Neural progenitor cell (in vitro differentiated cells): ENCODE results near the gene PTH2R. TPM values are rescaled to one million over a fixed set of nuclear protein-coding genes. Genes with fewer than 3 reads are reported as not detected.
"Not testable (repeated sequence)": the region's sequence is repeated elsewhere in the genome, so short reads cannot be mapped to it uniquely, and the experiment has no call there.

ENCODE experiments used
- DNase-seq: peaks from one replicate; pipeline ENCODE4 v3.0.0-alpha.2; 2016; ENCODE audit warnings: low spot score
- H2AFZ ChIP-seq: fragments of 200-600 bp; sonication (generic); replicated peaks from 2 replicates; pipeline ENCODE4 v1.6.1; 2016; ENCODE audit warnings: antibody characterized with exemption
- H3F3A ChIP-seq: fragments of 200-600 bp; sonication (generic); 2 replicates; pipeline ENCODE4 v1.6.1; 2016; ENCODE audit warnings: antibody characterized with exemption, low read depth
- H3K27ac ChIP-seq: fragments of 200-600 bp; sonication (generic); 2 replicates; pipeline ENCODE4 v1.5.1; 2016; ENCODE audit warnings: mild to moderate bottlenecking
- H3K27me3 ChIP-seq: fragments of 200-600 bp; sonication (generic); 2 replicates; pipeline ENCODE4 v1.6.1; 2016; ENCODE audit warnings: mild to moderate bottlenecking, moderate library complexity
- H3K36me3 ChIP-seq: fragments of 200-600 bp; sonication (generic); 2 replicates; pipeline ENCODE4 v1.5.1; 2016
- H3K4me1 ChIP-seq: fragments of 200-600 bp; sonication (generic); 2 replicates; pipeline ENCODE4 v1.6.1; 2016; ENCODE audit warnings: mixed run types
- H3K4me2 ChIP-seq: fragments of 200-600 bp; sonication (generic); 2 replicates; pipeline ENCODE4 v1.6.1; 2016
- H3K4me3 ChIP-seq: fragments of 200-600 bp; sonication (generic); 2 replicates; pipeline ENCODE4 v1.5.1; 2016
- H3K79me2 ChIP-seq: fragments of 200-600 bp; sonication (generic); 2 replicates; pipeline ENCODE4 v1.6.1; 2016; ENCODE audit warnings: low read depth
- H3K9ac ChIP-seq: fragments of 200-600 bp; sonication (generic); 2 replicates; pipeline ENCODE4 v1.6.1; 2016
- H3K9me3 ChIP-seq: fragments of 200-600 bp; sonication (generic); 2 replicates; pipeline ENCODE4 v1.5.1; 2016; ENCODE audit warnings: low read depth
- H4K20me1 ChIP-seq: fragments of 200-600 bp; sonication (generic); 2 replicates; pipeline ENCODE4 v1.6.1; 2016; ENCODE audit warnings: low read depth
- H3K27ac Mint-ChIP-seq: 3 replicates; pipeline ENCODE4 v1.8.0; 2021; ENCODE audit warnings: mixed read lengths
- H3K27me3 Mint-ChIP-seq: 2 replicates; pipeline ENCODE4 v1.8.0; 2022; ENCODE audit warnings: low read depth, mild to moderate bottlenecking, inconsistent platforms, moderate library complexity, mixed read lengths; ENCODE audit not compliant: insufficient read depth
- H3K36me3 Mint-ChIP-seq: 3 replicates; pipeline ENCODE4 v1.8.0; 2021; ENCODE audit warnings: mixed read lengths
- H3K4me1 Mint-ChIP-seq: 3 replicates; pipeline ENCODE4 v1.8.0; 2021; ENCODE audit warnings: mixed read lengths
- H3K4me3 Mint-ChIP-seq: 3 replicates; pipeline ENCODE4 v1.8.0; 2021; ENCODE audit warnings: mild to moderate bottlenecking, moderate library complexity, mixed read lengths
- H3K9me3 Mint-ChIP-seq: 3 replicates; pipeline ENCODE4 v1.8.0; 2020; ENCODE audit warnings: mixed read lengths
- CTCF ChIP-seq: fragments of 200-600 bp; sonication (generic); IDR thresholded peaks from 2 replicates; pipeline ENCODE4 v1.5.1; 2017; ENCODE audit warnings: antibody characterized with exemption, mild to moderate bottlenecking
- EZH2 ChIP-seq: fragments of 200-600 bp; sonication (generic); IDR thresholded peaks from 2 replicates; pipeline ENCODE4 v1.6.1; 2017; ENCODE audit warnings: antibody characterized with exemption, mild to moderate bottlenecking, moderate library complexity
- EZH2phosphoT487 ChIP-seq: fragments of 200-600 bp; sonication (generic); IDR thresholded peaks from 2 replicates; pipeline ENCODE4 v1.6.1; 2017; ENCODE audit warnings: antibody characterized with exemption
- total RNA-seq: library from RNA; depleted of rRNA; stranded (reverse); fragments of >200 nt; gene quantifications from 2 replicates; pipeline ENCODE4 v1.2.3, GENCODE V29; 2015; ENCODE audit warnings: low replicate concordance

Gene PTH2R
- total RNA-seq, 1 donor from 2014 or later, result not detected

- TF ChIP-seq EZH2phosphoT487 (no peak), CTCF (no peak), EZH2 (no peak)
- no peaks in the 10 kb centered on the region for H3K27me3 ChIP-seq
- H3K4me2 ChIP-seq, result no peak overlapping the region
- Mint-ChIP-seq H3K27ac (no peak overlapping the region), H3K4me3 (no peak overlapping the region), H3K9me3 (peaks cover 9% of the 10 kb centered on the region), H3K36me3 (no peaks in the 10 kb centered on the region), H3K27me3 (no peaks in the 10 kb centered on the region), H3K4me1 (no peaks in the 10 kb centered on the region)
- no peaks in the 10 kb centered on the region for H3K4me1 ChIP-seq
- H4K20me1 ChIP-seq, result no peaks in the 10 kb centered on the region
- H3K9ac ChIP-seq, result no peak overlapping the region
- H3K9me3 ChIP-seq, result no peaks in the 10 kb centered on the region
- no peaks in the 10 kb centered on the region for H3K36me3 ChIP-seq
- no peak overlapping the region for H3K27ac ChIP-seq
- H3F3A ChIP-seq, result no peaks in the 10 kb centered on the region
- H3K4me3 ChIP-seq, result no peak overlapping the region
- H3K79me2 ChIP-seq, result no peaks in the 10 kb centered on the region
- no peak overlapping the region for H2AFZ ChIP-seq
- DNase-seq, result no peak
Measured at GRCh38 chr2:208466920-208467298, 60.3 kb downstream of the PTH2R start.

- H3K9ac ChIP-seq, result no peak overlapping the region
- no peaks in the 10 kb centered on the region for H3K9me3 ChIP-seq
- no peaks in the 10 kb centered on the region for H3K4me1 ChIP-seq
- peaks cover 13% of the 10 kb centered on the region for H3K9me3 Mint-ChIP-seq
- H3K27me3 ChIP-seq, result no peaks in the 10 kb centered on the region
- H3K79me2 ChIP-seq, result no peaks in the 10 kb centered on the region
- no peak overlapping the region for H2AFZ ChIP-seq
- H3K4me2 ChIP-seq, result no peak overlapping the region
- H3K4me3 ChIP-seq, result no peak overlapping the region
- DNase-seq, result no peak
- H3K27ac Mint-ChIP-seq, result no peak overlapping the region
- no peak overlapping the region for H3K27ac ChIP-seq
- no peaks in the 10 kb centered on the region for H3K27me3 Mint-ChIP-seq
- H3K4me1 Mint-ChIP-seq, result no peaks in the 10 kb centered on the region
- H3K36me3 ChIP-seq, result no peaks in the 10 kb centered on the region
- H3K36me3 Mint-ChIP-seq, result no peaks in the 10 kb centered on the region
- H3K4me3 Mint-ChIP-seq, result no peak overlapping the region
- H4K20me1 ChIP-seq, result no peaks in the 10 kb centered on the region
- H3F3A ChIP-seq, result no peaks in the 10 kb centered on the region
- TF ChIP-seq EZH2, result no peak
- no peak for TF ChIP-seq EZH2phosphoT487
- TF ChIP-seq CTCF, result no peak
Measured at GRCh38 chr2:208467564-208467963, 61.0 kb downstream of the PTH2R start.

- Histone ChIP-seq H2AFZ (no peak overlapping the region), H3K27ac (no peak overlapping the region), H3K9ac (no peak overlapping the region), H3K4me2 (no peak overlapping the region), H4K20me1 (no peaks in the 10 kb centered on the region), H3K27me3 (no peaks in the 10 kb centered on the region), H3K4me3 (no peak overlapping the region), H3K36me3 (no peaks in the 10 kb centered on the region), H3K9me3 (peaks cover 9% of the 10 kb centered on the region), H3K4me1 (no peaks in the 10 kb centered on the region), H3K79me2 (no peaks in the 10 kb centered on the region), H3F3A (no peaks in the 10 kb centered on the region)
- TF ChIP-seq CTCF (no peak), EZH2phosphoT487 (no peak), EZH2 (no peak)
- Mint-ChIP-seq H3K27me3 (peaks cover 3% of the 10 kb centered on the region), H3K36me3 (no peaks in the 10 kb centered on the region), H3K9me3 (peaks cover 8% of the 10 kb centered on the region), H3K4me3 (no peak overlapping the region), H3K27ac (no peak overlapping the region), H3K4me1 (no peaks in the 10 kb centered on the region)
- no peak for DNase-seq
Measured at GRCh38 chr2:208477741-208478140, 71.1 kb downstream of the PTH2R start.

DNA sequence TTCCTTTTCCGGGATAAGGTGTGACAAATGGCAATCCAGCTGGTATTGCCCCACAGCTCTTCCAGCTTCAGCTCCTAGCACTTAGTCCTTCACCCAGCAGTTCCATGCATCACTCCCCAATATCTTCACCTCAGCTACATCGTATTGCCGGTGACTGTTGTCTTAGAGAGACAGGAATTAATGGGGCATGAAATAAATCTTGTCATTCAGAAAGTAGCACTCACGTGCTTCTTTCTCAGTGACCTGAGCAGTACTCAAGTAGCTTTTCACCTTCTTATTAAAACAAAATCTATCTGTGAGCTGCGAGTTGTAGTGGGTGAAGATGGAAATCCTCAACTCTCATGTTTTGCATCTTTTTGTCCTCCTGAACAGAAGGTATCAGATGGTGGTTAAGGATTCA lies 72.8 kb downstream of the PTH2R start:
- no peak overlapping the region for H3K27ac Mint-ChIP-seq
- H3K9me3 ChIP-seq, result peaks cover 9% of the 10 kb centered on the region
- H3K4me3 Mint-ChIP-seq, result no peak overlapping the region
- TF ChIP-seq EZH2 (no peak), CTCF (no peak), EZH2phosphoT487 (no peak)
- DNase-seq, result no peak
- H3F3A ChIP-seq, result no peaks in the 10 kb centered on the region
- H3K27me3 ChIP-seq, result no peaks in the 10 kb centered on the region
- H3K4me1 Mint-ChIP-seq, result no peaks in the 10 kb centered on the region
- H3K4me2 ChIP-seq, result no peak overlapping the region
- H3K27me3 Mint-ChIP-seq, result peaks cover 3% of the 10 kb centered on the region
- no peaks in the 10 kb centered on the region for H3K4me1 ChIP-seq
- H2AFZ ChIP-seq, result no peak overlapping the region
- no peaks in the 10 kb centered on the region for H3K79me2 ChIP-seq
- no peak overlapping the region for H3K27ac ChIP-seq
- H3K36me3 ChIP-seq, result no peaks in the 10 kb centered on the region
- no peaks in the 10 kb centered on the region for H3K36me3 Mint-ChIP-seq
- no peak overlapping the region for H3K4me3 ChIP-seq
- H3K9ac ChIP-seq, result no peak overlapping the region
- H3K9me3 Mint-ChIP-seq, result peaks cover 9% of the 10 kb centered on the region
- no peaks in the 10 kb centered on the region for H4K20me1 ChIP-seq

DNA sequence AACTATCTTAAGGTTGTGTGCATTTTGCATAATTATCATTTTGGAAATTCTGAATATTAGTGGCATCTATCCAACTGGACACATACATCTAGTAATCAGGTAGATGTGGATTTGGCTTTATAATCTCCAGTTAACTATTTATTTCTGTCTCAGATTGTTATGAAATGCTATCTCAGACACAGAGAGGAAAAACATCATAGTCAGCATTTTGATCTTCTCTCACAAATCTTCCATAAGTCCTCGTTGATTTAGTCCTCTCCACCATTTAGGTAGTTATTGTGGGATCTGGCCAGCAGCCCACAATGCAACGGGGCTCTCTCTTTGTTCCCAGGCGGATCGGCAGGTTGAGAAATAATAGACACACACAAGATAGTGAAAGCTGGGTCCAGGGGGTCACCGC lies 75.4 kb downstream of the PTH2R start:
- H3K4me1 ChIP-seq, H3K4me1 Mint-ChIP-seq, H2AFZ ChIP-seq, H3K27ac ChIP-seq, H3K4me2 ChIP-seq, H3K27me3 Mint-ChIP-seq, H3K9me3 Mint-ChIP-seq, H3K79me2 ChIP-seq, H4K20me1 ChIP-seq, H3K36me3 ChIP-seq, H3K9ac ChIP-seq, H3K27ac Mint-ChIP-seq, H3K36me3 Mint-ChIP-seq, DNase-seq, H3F3A ChIP-seq, H3K9me3 ChIP-seq, H3K4me3 Mint-ChIP-seq, H3K4me3 ChIP-seq, H3K27me3 ChIP-seq: not testable (repeated sequence)
